Stimulated activated CD8-positive, alpha-beta memory T cell treated with anti-CD3 and anti-CD28 coated beads, Interleukin-15, amount 100 ng/mL, for 24 hours (primary cell): ENCODE measurements around the gene RBM47.
"Not testable (repeated sequence)": the region's sequence is repeated elsewhere in the genome, so short reads cannot be mapped to it uniquely, and the experiment has no call there.

ENCODE experiments used
- DNase-seq: peaks from one replicate; pipeline ENCODE4 v3.0.0-alpha.2; 2020; ENCODE audit warnings: low read depth

Gene RBM47

DNA sequence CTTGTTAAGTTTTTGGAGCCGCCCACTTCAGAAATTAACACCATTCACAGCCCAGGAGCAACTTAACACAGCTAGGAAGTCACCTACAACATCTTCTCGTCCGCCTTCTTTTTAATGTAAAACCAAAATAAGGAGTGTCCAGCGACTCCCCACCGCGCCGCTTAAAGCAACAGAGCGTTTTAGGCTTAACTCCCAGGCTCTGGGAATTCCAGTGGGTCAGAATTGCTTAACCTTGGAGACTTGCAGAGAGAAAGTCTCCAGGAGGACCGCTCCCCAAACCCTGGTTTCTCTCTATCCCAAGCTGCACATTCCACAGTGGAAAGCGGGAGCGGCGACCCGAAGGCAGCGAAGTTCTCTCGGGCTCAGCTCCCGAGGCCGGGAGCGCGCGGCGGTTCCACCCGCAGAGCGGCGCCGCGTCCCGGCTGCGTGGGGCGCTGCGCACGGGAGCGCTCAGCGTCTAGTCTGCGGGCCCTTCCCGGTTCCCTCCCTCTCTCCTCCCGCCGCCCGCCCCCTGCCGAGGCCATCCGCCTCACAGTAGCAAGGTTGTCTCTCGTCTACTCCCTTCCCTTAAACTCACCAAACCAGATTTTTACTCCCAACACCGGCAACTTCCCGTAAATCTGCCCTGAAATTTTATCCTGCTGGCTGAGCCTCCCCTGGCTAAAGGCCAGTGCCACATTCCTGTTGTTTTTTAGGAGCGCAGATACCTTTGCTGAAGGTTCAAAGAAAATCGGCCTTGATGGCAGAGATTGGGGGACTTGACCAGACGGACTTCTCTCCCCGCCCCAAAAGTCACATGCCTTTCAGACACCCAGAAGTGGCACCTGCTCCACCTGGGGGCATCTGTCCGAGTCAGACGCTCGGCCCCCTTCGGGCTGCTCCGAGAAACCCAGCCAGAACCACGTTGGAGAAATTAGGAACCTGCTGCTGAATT, at the start of gene RBM47:
RBM47 (minus strand) TSS at position 464 of the 934 bp plus-strand sequence. CDS start 190,971 bp downstream, outside the sequence.
- no peak for DNase-seq

DNA sequence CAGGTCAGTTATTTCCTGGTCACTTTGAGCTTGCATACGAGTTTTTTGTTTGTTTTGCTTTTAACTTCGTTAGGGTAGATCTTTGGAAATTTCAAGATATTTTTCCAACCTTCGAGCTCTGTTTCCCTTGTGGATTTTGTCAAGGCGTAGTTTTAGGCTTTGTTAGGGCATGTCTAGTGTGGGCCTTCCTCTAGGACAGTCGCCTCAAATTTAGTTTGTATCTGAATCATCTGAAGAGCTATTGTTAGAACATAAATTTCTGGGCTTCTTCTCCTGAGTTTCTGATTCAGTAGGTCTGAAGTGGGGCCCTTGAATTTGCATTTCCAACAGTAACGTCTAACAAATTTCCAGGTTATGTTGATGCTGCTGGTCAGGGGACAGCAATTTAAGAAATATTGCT, 48.8 kb upstream of the RBM47 start:
- DNase-seq = no peak

DNA sequence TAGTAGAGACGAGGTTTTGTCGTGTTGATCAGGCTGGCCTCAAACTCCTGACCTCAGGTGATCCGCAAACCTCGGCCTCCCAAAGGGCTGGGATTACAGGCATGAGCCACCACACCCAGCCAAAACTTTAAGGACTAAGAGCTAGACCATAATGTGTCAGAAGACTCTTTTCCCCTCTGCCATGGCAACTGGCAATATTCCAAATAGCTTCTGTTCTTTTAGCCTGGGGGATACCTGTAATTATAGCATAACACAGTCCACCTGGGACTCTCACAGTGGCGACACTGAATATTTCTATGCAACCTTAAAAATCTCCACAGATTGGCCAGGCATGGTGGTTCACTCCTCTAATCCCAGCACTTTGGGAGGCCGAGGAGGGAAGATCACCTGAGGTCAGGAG, 45.5 kb upstream of the RBM47 start:
- no peak for DNase-seq

DNA sequence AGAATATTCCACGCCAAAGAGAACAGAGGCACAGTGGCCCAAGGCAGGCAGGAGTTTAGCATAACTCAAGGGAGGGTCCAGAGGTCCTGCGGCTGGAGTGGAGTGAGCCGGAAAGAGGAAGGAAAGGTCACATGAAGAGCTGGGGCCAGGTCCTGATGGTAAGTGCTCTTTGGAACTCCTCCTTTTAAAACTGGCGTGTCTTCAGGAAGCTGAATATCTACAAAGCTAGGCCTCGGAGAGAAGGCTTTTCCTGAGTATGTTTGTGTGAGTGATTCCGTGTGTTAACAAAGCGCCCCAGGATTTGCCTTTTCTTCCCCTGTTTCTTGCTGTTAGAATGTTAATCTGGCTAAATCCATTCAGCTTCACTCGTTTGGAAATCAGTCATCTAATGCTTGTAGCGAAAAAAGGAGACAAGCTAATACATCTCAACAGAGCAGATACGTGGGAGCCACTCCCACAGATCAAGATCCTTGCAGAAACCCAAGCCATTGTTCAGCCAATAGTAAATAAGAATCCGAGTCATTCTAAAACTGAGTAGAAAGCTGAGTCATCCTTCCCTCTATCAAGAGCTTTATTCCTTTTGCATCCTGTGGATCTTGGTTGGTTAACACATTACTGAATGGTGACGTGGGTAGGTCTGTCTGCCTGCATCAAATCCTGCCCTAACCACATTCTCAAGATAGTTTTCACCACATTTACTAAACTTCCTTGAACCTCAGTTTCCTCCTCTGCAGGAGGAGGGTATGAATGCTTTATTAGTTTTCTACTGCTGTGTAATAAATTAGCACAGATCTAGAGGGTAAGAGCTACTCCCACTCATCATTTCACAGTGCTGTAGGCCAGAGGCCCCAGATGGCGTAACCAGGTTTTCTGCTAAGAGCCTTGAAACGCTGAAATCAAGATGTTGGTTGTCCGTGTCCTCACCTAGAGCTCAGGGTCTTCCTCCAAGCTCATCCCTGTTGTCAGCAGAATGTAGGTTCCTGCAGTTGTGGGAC, 43.2 kb upstream of the RBM47 start:
- no peak for DNase-seq

- DNase-seq = no peak
Measured at GRCh38 chr4:40669504-40669903, 39.8 kb upstream of the RBM47 start.

- DNase-seq = no peak
Measured at GRCh38 chr4:40665842-40666241, 36.2 kb upstream of the RBM47 start.

DNA sequence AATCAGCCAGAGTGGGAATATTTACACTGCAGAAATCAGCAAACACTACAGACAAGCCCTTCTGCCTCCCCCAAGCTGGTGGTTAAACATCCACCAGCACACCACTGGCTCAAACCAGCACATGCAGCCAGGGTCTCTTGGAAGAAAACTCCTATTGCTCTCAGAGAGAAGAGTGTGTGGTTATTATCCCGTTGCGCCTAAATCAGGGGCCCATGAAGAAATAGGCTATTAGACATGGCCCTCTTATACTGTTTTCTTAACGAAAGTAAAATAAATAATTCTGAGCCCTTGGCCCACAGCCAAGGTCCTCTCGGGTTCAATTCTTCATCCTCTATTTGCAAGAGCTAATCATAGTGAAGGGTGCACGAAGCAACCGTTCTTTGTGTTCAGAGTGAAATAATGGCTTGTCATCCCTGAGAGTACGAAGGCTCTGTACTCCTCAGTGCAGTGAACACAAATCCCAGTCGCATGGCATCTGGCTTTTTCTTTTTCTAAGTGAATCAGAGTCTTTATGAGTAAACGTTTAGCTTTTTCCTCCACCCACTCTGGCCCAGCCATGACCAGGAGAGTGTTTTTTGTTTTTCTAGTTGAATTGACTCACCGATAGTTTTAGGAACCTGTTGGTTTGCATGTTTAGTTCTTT, 33.4 kb upstream of the RBM47 start:
- no peak for DNase-seq

DNA sequence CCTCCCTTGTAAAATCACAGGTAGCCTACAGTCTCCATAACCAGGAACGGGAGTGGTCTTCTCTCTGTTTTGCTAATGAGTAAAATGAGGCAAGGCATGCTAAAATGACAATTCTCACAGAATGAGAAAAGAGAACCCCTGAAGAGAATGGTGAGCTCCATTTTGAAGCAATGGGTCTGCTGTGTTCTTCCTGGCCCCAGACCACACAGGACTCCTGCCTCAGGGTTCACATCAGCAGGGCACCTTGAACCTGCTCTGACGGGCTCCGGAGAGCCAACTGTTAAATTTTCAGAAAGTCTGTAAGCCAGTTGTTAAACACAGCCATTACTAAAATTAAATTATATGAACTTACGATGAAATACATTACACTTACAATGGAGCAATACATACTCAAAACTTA, 32.1 kb upstream of the RBM47 start:
- no peak for DNase-seq

- no peak for DNase-seq
Measured at GRCh38 chr4:40656201-40656863, 26.7 kb upstream of the RBM47 start.

DNA sequence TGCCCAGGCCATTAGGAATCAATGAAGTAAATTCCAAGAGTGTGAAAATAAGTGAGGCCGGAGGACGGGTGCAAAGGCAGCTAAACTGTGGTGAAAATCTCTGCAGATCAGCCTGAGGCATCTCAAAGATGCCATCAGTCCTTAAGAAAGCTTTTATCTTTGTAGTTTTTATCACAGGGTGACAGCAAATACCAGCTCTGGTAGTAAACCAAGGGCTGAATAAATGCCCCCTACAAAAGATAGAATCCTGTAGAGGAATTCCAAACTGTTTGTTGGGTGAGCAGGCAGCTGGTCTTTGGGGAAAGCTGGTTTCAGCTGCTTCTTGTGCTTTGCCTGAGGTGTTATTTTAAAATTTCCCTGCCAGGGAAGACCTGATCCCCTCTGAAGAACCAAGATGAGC, 21.6 kb upstream of the RBM47 start:
- no peak for DNase-seq

- DNase-seq = no peak
Measured at GRCh38 chr4:40649321-40649720, 19.7 kb upstream of the RBM47 start.

- no peak for DNase-seq
Measured at GRCh38 chr4:40648742-40649281, 19.1 kb upstream of the RBM47 start.

- DNase-seq = no peak
Measured at GRCh38 chr4:40648131-40648530, 18.5 kb upstream of the RBM47 start.

DNA sequence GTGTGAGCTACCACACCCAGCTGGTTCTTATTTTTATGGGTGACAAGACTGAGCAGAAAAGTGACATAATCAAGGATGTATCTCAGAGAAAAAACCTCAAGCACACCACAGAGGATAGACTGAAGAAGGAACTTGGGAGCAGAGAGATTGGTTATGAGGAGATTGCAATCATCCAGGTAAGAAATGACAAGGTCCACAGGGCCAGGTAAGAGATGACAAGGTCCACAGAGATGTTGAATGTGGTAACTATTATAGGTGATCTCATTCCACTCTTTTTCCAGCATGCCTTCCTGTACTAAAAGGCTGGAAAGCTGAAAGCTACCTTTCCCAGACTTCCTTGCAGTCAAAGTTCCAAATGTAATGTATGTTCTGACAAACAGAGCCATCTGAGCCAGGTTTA, 15.9 kb upstream of the RBM47 start:
- no peak for DNase-seq

- no peak for DNase-seq
Measured at GRCh38 chr4:40632080-40632479, 2.4 kb upstream of the RBM47 start.

DNA sequence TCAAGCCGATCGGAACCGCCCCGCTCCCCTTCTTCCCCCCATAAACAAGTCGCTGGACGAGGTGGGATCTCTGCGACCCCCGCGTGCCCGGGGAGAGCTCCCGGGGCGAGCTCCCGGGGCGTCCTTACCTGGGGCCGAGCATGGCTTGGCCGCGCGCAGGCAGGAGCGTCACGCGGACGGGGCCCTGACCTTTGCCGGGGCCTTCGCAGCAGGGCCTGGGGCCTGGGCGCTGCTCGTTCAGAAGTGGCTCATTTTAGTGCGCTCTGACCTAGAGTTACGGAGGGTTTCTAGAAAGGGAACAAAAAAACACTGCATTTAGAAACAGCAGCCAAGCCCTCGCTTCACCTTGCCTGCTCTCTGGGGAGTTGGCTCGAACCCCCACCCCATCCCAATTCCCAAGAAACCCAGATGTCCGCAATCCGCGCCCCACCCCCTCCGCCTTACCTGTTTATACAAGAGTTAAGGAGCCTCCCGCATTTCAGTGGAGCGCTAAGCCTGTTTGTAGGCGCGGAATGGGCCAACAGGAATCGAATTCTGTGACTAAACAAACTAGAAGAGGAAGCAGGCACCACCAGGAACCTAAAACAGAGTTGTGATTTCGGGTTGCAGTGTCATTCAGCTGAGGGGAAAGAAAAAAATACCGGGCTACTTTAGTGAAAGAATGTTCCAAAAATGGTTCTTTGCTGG, 814 bp upstream of the RBM47 start:
- DNase-seq = no peak

- DNase-seq = no peak
Measured at GRCh38 chr4:40628888-40629287, 776 bp downstream of the RBM47 start.

- DNase-seq = not testable (repeated sequence)
Measured at GRCh38 chr4:40628407-40628806, 1.3 kb downstream of the RBM47 start.

- DNase-seq = no peak
Measured at GRCh38 chr4:40627540-40627939, 2.1 kb downstream of the RBM47 start.

GRCh38 chr4:40626183-40626990, 3.3 kb downstream of the RBM47 start:
- DNase-seq = no peak
